PC-3 (cell line): ENCODE data around the gene ZNF407.

Experiments used
- EZH2 ChIP-seq: fragments of 300-600 bp; sonication (generic); IDR thresholded peaks from one replicate; pipeline ENCODE4 v1.6.1; 2017; ENCODE audit warnings: antibody characterized with exemption, mild to moderate bottlenecking, low read length; ENCODE audit not compliant: unreplicated experiment
- EZH2phosphoT487 ChIP-seq: fragments of 300-600 bp; sonication (generic); IDR thresholded peaks from 2 replicates; pipeline ENCODE4 v1.6.1; 2018; ENCODE audit warnings: mild to moderate bottlenecking, antibody characterized with exemption, low read length, borderline replicate concordance
- TF ChIP-seq, protein P1 (sequence below): fragments of 300-600 bp; sonication (generic); conservative IDR thresholded peaks from 2 replicates; pipeline ENCODE4 v1.5.1; 2017; ENCODE audit warnings: antibody characterized with exemption, low read depth, mild to moderate bottlenecking, low read length

DNA sequence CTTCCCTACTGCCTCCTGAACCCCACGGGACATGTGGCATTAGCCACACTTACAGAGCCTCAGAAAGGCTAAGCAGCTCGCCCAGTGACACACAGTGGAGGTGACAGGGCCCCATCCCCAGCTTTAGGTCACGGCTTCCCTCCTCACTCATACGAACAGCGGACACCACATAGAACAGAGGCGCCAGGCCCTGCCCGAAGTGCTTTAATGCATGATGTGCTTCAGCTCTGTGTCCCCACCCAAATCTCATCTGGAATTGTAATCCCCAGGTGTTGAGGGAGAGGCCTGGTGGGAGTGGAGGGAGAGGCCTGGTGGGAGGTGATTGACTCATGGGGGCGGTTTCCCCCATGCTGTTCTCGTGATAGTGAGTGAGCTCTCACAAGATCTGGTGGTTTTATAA lies 476.0 kb downstream of the ZNF407 start:
- TF ChIP-seq, protein P1, sequence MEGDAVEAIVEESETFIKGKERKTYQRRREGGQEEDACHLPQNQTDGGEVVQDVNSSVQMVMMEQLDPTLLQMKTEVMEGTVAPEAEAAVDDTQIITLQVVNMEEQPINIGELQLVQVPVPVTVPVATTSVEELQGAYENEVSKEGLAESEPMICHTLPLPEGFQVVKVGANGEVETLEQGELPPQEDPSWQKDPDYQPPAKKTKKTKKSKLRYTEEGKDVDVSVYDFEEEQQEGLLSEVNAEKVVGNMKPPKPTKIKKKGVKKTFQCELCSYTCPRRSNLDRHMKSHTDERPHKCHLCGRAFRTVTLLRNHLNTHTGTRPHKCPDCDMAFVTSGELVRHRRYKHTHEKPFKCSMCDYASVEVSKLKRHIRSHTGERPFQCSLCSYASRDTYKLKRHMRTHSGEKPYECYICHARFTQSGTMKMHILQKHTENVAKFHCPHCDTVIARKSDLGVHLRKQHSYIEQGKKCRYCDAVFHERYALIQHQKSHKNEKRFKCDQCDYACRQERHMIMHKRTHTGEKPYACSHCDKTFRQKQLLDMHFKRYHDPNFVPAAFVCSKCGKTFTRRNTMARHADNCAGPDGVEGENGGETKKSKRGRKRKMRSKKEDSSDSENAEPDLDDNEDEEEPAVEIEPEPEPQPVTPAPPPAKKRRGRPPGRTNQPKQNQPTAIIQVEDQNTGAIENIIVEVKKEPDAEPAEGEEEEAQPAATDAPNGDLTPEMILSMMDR = no peak
- TF ChIP-seq EZH2phosphoT487 (no peak), EZH2 (no peak)
